HEK293 (cell line): ENCODE measurements around the gene GPR179.

ENCODE experiments used
- CTCF ChIA-PET: fragments of 350-600 bp; formaldehyde crosslinking; extraction: SDS; loops from one replicate; lab custom pipeline; 2021; ENCODE audit warnings: antibody characterized with exemption; lab: Yijun Ruan, JAX
- POLR2A ChIA-PET: fragments of 300-600 bp; formaldehyde crosslinking; extraction: SDS; loops from one replicate; lab custom pipeline; 2020; ENCODE audit warnings: antibody characterized with exemption, inconsistent platforms; lab: Yijun Ruan, JAX
- H3K27ac ChIP-seq: fragments of 200-500 bp; sonication (Bioruptor generic); 2 replicates; pipeline ENCODE4 v1.5.1; 2014; ENCODE audit warnings: low read depth, low read length, control low read depth, inconsistent platforms; ENCODE audit errors: extremely low read depth
- H3K36me3 ChIP-seq, 2 experiments: fragments of 200-500 bp in 1 of 2; sonication (Bioruptor generic) in 1 of 2; 1 replicate in 1 of 2; 2 replicates in 1 of 2; pipeline ENCODE4 v1.5.1; 2014 to 2017; ENCODE audit warnings: inconsistent platforms in 2 of 2, low read length in 2 of 2; ENCODE audit not compliant: control insufficient read depth in 2 of 2, insufficient read depth in 1 of 2
- H3K4me1 ChIP-seq: fragments of 200-500 bp; sonication (Bioruptor generic); 2 replicates; pipeline ENCODE4 v1.5.1; 2014; ENCODE audit warnings: mild to moderate bottlenecking, low read length, inconsistent platforms; ENCODE audit not compliant: control insufficient read depth, insufficient read depth
- H3K4me3 ChIP-seq: 2 replicates; pipeline ENCODE4 v1.5.1; 2011; ENCODE audit warnings: low read depth, mild to moderate bottlenecking, control low read depth, low read length, moderate library complexity
- H3K9me3 ChIP-seq: fragments of 200-500 bp; sonication (Bioruptor generic); 2 replicates; pipeline ENCODE4 v1.5.1; 2014; ENCODE audit warnings: low read depth, low read length, inconsistent platforms; ENCODE audit not compliant: control insufficient read depth, insufficient read depth
- IKZF3 ChIP-seq: fragments of 450-650 bp; IDR thresholded peaks from 2 replicates; pipeline ENCODE4 v1.5.0; 2018; ENCODE audit warnings: missing biosample characterization, mild to moderate bottlenecking, missing genetic modification characterization, moderate library complexity
- REST ChIP-seq: fragments of 450-650 bp; formaldehyde crosslinking; IDR thresholded peaks from 2 replicates; pipeline ENCODE4 v1.5.1; 2016; ENCODE audit warnings: missing biosample characterization, missing genetic modification characterization
- SP2 ChIP-seq: fragments of 450-650 bp; formaldehyde crosslinking; IDR thresholded peaks from 2 replicates; pipeline ENCODE4 v1.5.1; 2016; ENCODE audit warnings: missing biosample characterization, missing genetic modification characterization
- SP7 ChIP-seq: fragments of 450-650 bp; formaldehyde crosslinking; IDR thresholded peaks from 2 replicates; pipeline ENCODE4 v1.5.1; 2016; ENCODE audit warnings: missing biosample characterization, missing genetic modification characterization
- ZFHX2 ChIP-seq: fragments of 450-650 bp; formaldehyde crosslinking; conservative IDR thresholded peaks from 2 replicates; pipeline ENCODE4 v1.5.1; 2016; ENCODE audit warnings: missing biosample characterization, missing genetic modification characterization
- ZFP41 ChIP-seq: fragments of 450-650 bp; formaldehyde crosslinking; IDR thresholded peaks from 2 replicates; pipeline ENCODE4 v1.5.1; 2016; ENCODE audit warnings: missing biosample characterization, missing genetic modification characterization, borderline replicate concordance
- ZIC2 ChIP-seq: fragments of 450-650 bp; formaldehyde crosslinking; IDR thresholded peaks from 2 replicates; pipeline ENCODE4 v1.5.1; 2016; ENCODE audit warnings: missing biosample characterization, missing genetic modification characterization
- ZNF114 ChIP-seq: fragments of 450-650 bp; formaldehyde crosslinking; IDR thresholded peaks from 2 replicates; pipeline ENCODE4 v1.5.0; 2017; ENCODE audit warnings: missing biosample characterization, missing genetic modification characterization
- ZNF133 ChIP-seq: fragments of 450-650 bp; formaldehyde crosslinking; IDR thresholded peaks from 2 replicates; pipeline ENCODE4 v1.5.1; 2016; ENCODE audit warnings: missing biosample characterization, missing genetic modification characterization
- ZNF140 ChIP-seq: fragments of 450-650 bp; formaldehyde crosslinking; IDR thresholded peaks from 2 replicates; pipeline ENCODE4 v1.5.1; 2016; ENCODE audit warnings: missing biosample characterization, missing genetic modification characterization
- ZNF169 ChIP-seq: fragments of 450-650 bp; formaldehyde crosslinking; IDR thresholded peaks from 2 replicates; pipeline ENCODE4 v1.5.1; 2016; ENCODE audit warnings: missing biosample characterization, missing genetic modification characterization
- ZNF174 ChIP-seq: fragments of 450-650 bp; formaldehyde crosslinking; IDR thresholded peaks from 2 replicates; pipeline ENCODE4 v1.5.0; 2017; ENCODE audit warnings: missing biosample characterization, mild to moderate bottlenecking, missing genetic modification characterization
- ZNF184 ChIP-seq: fragments of 450-650 bp; IDR thresholded peaks from 2 replicates; pipeline ENCODE4 v1.5.1; 2018; ENCODE audit warnings: missing biosample characterization, mild to moderate bottlenecking, missing genetic modification characterization
- ZNF211 ChIP-seq: fragments of 450-650 bp; formaldehyde crosslinking; IDR thresholded peaks from 2 replicates; pipeline ENCODE4 v1.5.1; 2016; ENCODE audit warnings: low read depth, missing biosample characterization, missing genetic modification characterization
- ZNF302 ChIP-seq: fragments of 450-650 bp; formaldehyde crosslinking; IDR thresholded peaks from 2 replicates; pipeline ENCODE4 v1.5.1; 2016; ENCODE audit warnings: missing biosample characterization, missing genetic modification characterization, low read depth
- ZNF529 ChIP-seq: fragments of 450-650 bp; formaldehyde crosslinking; IDR thresholded peaks from 2 replicates; pipeline ENCODE4 v1.5.1; 2017; ENCODE audit warnings: missing genetic modification characterization, missing biosample characterization; ENCODE audit not compliant: insufficient replicate concordance
- ZNF530 ChIP-seq: fragments of 450-650 bp; formaldehyde crosslinking; IDR thresholded peaks from 2 replicates; pipeline ENCODE4 v1.5.1; 2016; ENCODE audit warnings: low read depth, missing biosample characterization, missing genetic modification characterization
- ZNF544 ChIP-seq: fragments of 450-650 bp; formaldehyde crosslinking; IDR thresholded peaks from 2 replicates; pipeline ENCODE4 v1.5.0; 2017; ENCODE audit warnings: missing biosample characterization, missing genetic modification characterization
- ZNF610 ChIP-seq: fragments of 450-650 bp; formaldehyde crosslinking; IDR thresholded peaks from 2 replicates; pipeline ENCODE4 v1.5.1; 2016; ENCODE audit warnings: missing biosample characterization, missing genetic modification characterization, borderline replicate concordance
- ZNF654 ChIP-seq: fragments of 450-650 bp; formaldehyde crosslinking; IDR thresholded peaks from 2 replicates; pipeline ENCODE4 v1.5.1; 2016; ENCODE audit warnings: low read depth, missing biosample characterization, missing genetic modification characterization
- ZNF660 ChIP-seq: fragments of 450-650 bp; IDR thresholded peaks from 2 replicates; pipeline ENCODE4 v1.5.1; 2018; ENCODE audit warnings: missing biosample characterization, mild to moderate bottlenecking, missing genetic modification characterization
- ZNF830 ChIP-seq: fragments of 450-650 bp; IDR thresholded peaks from 2 replicates; pipeline ENCODE4 v1.5.0; 2018; ENCODE audit warnings: missing biosample characterization, missing genetic modification characterization, low read depth, mild to moderate bottlenecking, moderate library complexity
- ZSCAN30 ChIP-seq: fragments of 450-650 bp; IDR thresholded peaks from 2 replicates; pipeline ENCODE4 v1.5.1; 2018; ENCODE audit warnings: missing biosample characterization, mild to moderate bottlenecking, missing genetic modification characterization, moderate library complexity
- TF ChIP-seq, protein P1 (sequence below): fragments of 450-650 bp; formaldehyde crosslinking; IDR thresholded peaks from 2 replicates; pipeline ENCODE4 v1.5.1; 2016; ENCODE audit warnings: missing biosample characterization, missing genetic modification characterization
- TF ChIP-seq, protein P2 (sequence below): fragments of 450-650 bp; formaldehyde crosslinking; conservative IDR thresholded peaks from 2 replicates; pipeline ENCODE4 v1.5.1; 2016; ENCODE audit warnings: low read depth, missing biosample characterization, missing genetic modification characterization

GPR179 gene

DNA sequence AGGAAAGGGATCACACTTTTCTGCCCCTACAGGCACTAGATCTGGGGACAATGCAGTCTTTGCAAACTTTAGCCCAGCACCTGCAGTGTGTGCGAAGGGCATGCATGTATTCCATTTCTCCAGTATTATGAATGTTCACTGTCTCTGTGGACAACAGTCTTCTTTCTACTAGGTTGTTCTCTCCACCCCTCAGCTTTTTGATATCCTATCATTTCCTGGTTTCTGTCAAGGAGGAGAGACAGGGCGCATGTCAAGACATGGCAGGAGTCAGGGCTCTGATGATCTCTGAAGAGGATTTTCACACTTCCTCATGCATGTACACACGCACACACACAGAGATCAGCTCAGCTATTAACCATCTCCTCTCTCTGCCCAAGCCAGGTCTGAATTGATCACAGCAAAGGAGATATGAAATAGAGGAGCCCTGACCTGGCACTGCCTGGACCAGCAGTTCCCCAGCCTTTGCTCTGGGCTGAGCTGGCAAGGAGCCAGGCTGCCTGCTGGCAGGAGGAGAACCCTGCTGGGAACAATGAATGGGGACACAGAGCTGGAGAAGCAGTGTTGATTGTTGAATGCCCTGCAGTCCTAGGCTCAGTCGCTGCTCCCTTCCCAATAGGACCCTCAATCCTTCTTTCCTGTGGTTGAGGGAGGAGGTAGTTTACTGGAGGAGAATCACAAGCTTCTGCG, 2.6 kb downstream of the GPR179 start (continued):
- TF ChIP-seq ZNF660 (peak; percentile 87; the same call in 1 of the 2 replicates), ZSCAN30 (no peak), ZNF211 (tag by site-specific recombination) (no peak), SP7 (tag by site-specific recombination) (peak; percentile 52; the same call in 1 of the 2 replicates), ZIC2 (tag by site-specific recombination) (peak; percentile 91), ZNF114 (tag by site-specific recombination) (no peak), ZNF654 (tag by site-specific recombination) (no peak), ZNF530 (tag by site-specific recombination) (no peak), IKZF3 (peak; percentile 84), SP2 (tag by site-specific recombination) (no peak), ZNF544 (tag by site-specific recombination) (peak; percentile 83; the same call in 1 of the 2 replicates), ZNF133 (tag by site-specific recombination) (no peak), ZFHX2 (tag by site-specific recombination) (no peak), ZNF169 (tag by site-specific recombination) (no peak), ZNF302 (tag by site-specific recombination) (no peak)
- TF ChIP-seq, protein P1, sequence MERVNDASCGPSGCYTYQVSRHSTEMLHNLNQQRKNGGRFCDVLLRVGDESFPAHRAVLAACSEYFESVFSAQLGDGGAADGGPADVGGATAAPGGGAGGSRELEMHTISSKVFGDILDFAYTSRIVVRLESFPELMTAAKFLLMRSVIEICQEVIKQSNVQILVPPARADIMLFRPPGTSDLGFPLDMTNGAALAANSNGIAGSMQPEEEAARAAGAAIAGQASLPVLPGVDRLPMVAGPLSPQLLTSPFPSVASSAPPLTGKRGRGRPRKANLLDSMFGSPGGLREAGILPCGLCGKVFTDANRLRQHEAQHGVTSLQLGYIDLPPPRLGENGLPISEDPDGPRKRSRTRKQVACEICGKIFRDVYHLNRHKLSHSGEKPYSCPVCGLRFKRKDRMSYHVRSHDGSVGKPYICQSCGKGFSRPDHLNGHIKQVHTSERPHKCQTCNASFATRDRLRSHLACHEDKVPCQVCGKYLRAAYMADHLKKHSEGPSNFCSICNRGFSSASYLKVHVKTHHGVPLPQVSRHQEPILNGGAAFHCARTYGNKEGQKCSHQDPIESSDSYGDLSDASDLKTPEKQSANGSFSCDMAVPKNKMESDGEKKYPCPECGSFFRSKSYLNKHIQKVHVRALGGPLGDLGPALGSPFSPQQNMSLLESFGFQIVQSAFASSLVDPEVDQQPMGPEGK (tag by site-specific recombination): no peak

GRCh38 chr17:38339891-38340290, 3.9 kb downstream of the GPR179 start:
- Histone ChIP-seq H3K4me3 (no peak overlapping the region), H3K4me1 (peaks cover 9% of the 10 kb centered on the region), H3K27ac (no peak overlapping the region), H3K36me3 (no peaks in the 10 kb centered on the region), H3K9me3 (no peaks in the 10 kb centered on the region)
- ChIA-PET POLR2A (interaction anchor here (1.5 to 1.7 kb wide), 2 partner anchors 13 to 15 kb away, joined by 4 to 6 read pairs; no protein-coding TSS in a partner anchor), CTCF (interaction anchor here (0.6 to 12.3 kb wide), 7 partner anchors 8 to 145 kb away, joined by 3 to 186 read pairs (median 5); partner anchors contain the start of genes GPR179 and SOCS7)
- TF ChIP-seq ZNF830 (tag by site-specific recombination) (no peak), ZNF184 (tag by site-specific recombination) (no peak)

GRCh38 chr17:38338535-38338934, 5.2 kb downstream of the GPR179 start:
- Histone ChIP-seq H3K9me3 (no peaks in the 10 kb centered on the region), H3K36me3 (no peaks in the 10 kb centered on the region), H3K4me1 (peaks cover 9% of the 10 kb centered on the region), H3K27ac (no peak overlapping the region), H3K4me3 (no peak overlapping the region)
- ChIA-PET CTCF (interaction anchor here (0.5 to 12.3 kb wide), 5 partner anchors 9 to 159 kb away, joined by 4 to 186 read pairs (median 13); partner anchors contain the start of genes GPR179 and SOCS7), POLR2A (interaction anchor here (1.7 kb wide), 1 partner anchor 13 kb away, joined by 4 read pairs; no protein-coding TSS in a partner anchor)
- TF ChIP-seq, protein P2, sequence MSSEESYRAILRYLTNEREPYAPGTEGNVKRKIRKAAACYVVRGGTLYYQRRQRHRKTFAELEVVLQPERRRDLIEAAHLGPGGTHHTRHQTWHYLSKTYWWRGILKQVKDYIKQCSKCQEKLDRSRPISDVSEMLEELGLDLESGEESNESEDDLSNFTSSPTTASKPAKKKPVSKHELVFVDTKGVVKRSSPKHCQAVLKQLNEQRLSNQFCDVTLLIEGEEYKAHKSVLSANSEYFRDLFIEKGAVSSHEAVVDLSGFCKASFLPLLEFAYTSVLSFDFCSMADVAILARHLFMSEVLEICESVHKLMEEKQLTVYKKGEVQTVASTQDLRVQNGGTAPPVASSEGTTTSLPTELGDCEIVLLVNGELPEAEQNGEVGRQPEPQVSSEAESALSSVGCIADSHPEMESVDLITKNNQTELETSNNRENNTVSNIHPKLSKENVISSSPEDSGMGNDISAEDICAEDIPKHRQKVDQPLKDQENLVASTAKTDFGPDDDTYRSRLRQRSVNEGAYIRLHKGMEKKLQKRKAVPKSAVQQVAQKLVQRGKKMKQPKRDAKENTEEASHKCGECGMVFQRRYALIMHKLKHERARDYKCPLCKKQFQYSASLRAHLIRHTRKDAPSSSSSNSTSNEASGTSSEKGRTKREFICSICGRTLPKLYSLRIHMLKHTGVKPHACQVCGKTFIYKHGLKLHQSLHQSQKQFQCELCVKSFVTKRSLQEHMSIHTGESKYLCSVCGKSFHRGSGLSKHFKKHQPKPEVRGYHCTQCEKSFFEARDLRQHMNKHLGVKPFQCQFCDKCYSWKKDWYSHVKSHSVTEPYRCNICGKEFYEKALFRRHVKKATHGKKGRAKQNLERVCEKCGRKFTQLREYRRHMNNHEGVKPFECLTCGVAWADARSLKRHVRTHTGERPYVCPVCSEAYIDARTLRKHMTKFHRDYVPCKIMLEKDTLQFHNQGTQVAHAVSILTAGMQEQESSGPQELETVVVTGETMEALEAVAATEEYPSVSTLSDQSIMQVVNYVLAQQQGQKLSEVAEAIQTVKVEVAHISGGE: no peak
- TF ChIP-seq ZNF830 (tag by site-specific recombination) (no peak), ZNF184 (tag by site-specific recombination) (no peak), REST (tag by site-specific recombination) (no peak), ZNF529 (tag by site-specific recombination) (no peak), ZNF174 (tag by site-specific recombination) (no peak), ZNF610 (tag by site-specific recombination) (no peak), ZFP41 (tag by site-specific recombination) (no peak), ZNF140 (no peak)
